Vagina (tissue), 2 donors: ENCODE measurements around the gene TGFBR3L. TPM values are rescaled to one million over a fixed set of nuclear protein-coding genes. Genes with fewer than 3 reads are reported as not detected.

Source experiments
- DNase-seq, 2 donors: peaks; one replicate each; pipeline ENCODE4 v3.0.0-alpha.2; 2017; ENCODE audit errors: extremely low spot score in 2 of 2
- H3K27ac ChIP-seq: fragments of 200-600 bp; sonication (generic); one replicate; pipeline ENCODE4 v1.5.1; 2019
- H3K27me3 ChIP-seq: fragments of 200-600 bp; sonication (generic); one replicate; pipeline ENCODE4 v1.5.1; 2019
- H3K36me3 ChIP-seq, 2 donors: fragments of 200-600 bp; sonication (generic); one replicate each; pipeline ENCODE4 v1.5.1; 2017 to 2019
- H3K4me1 ChIP-seq: fragments of 200-600 bp; sonication (generic); one replicate; pipeline ENCODE4 v1.5.1; 2019
- H3K4me3 ChIP-seq, 2 donors: fragments of 200-600 bp; sonication (generic); 1 replicate in 1 of 2; 2 replicates in 1 of 2; pipeline ENCODE4 v1.5.1; 2016 to 2019
- H3K9me3 ChIP-seq: fragments of 200-600 bp; sonication (generic); one replicate; pipeline ENCODE4 v1.5.1; 2019
- CTCF ChIP-seq, 3 experiments: fragments of 450-650 bp in 2 of 3; fragments of 200-600 bp in 1 of 3; sonication (generic) in 1 of 3; IDR thresholded peaks; one replicate each; pipeline ENCODE4 v1.5.1; 2017 to 2019; ENCODE audit warnings: antibody characterized with exemption in 3 of 3, mild to moderate bottlenecking in 2 of 3, moderate library complexity in 2 of 3
- POLR2A ChIP-seq, 2 donors: fragments of 450-650 bp; IDR thresholded peaks; one replicate each; pipeline ENCODE4 v1.6.1; 2017; ENCODE audit warnings: antibody characterized with exemption in 2 of 2, mild to moderate bottlenecking in 2 of 2, moderate library complexity in 2 of 2
- POLR2AphosphoS5 ChIP-seq, 2 donors: sonication (generic); formaldehyde crosslinking; IDR thresholded peaks; one replicate each; pipeline ENCODE4 v1.9.0; 2017; ENCODE audit warnings: antibody characterized with exemption in 2 of 2, mild to moderate bottlenecking in 2 of 2, low read depth in 1 of 2; ENCODE audit not compliant: insufficient read depth in 1 of 2
- intact Hi-C: fragments of 100-400 bp; cut with DNase I; formaldehyde crosslinking; loops from one replicate; pipeline ENCODE4 v1.15.1; 2023
- total RNA-seq: library from RNA; depleted of rRNA; stranded (reverse); fragments of >200 nt; gene quantifications from one replicate; pipeline ENCODE4 v1.2.3, GENCODE V29; 2016

The TGFBR3L gene
- total RNA-seq, 1 donor from 2014 or later = 1.5 TPM

- Histone ChIP-seq H3K4me1 (peaks cover 51% of the 10 kb centered on the region), H3K27ac (no peak within 1 kb of the TSS), H3K9me3 (no peaks in the 10 kb centered on the region), H3K27me3 (no peaks in the 10 kb centered on the region), H3K4me3 (peak within 1 kb of the TSS in 1 of 2 donors; percentile 33), H3K36me3 (no peaks in the 10 kb centered on the region)
- intact Hi-C loops = no loop called here
- no peak for DNase-seq
- no peak for TF ChIP-seq CTCF (IDR thresholded peaks at IDR 0.05)
- TF ChIP-seq POLR2AphosphoS5 (IDR thresholded peaks at IDR 0.05; ENCODE audit: insufficient read depth in 1 of 2, low read depth in 1 of 2) = no peak
- TF ChIP-seq POLR2A (IDR thresholded peaks at IDR 0.05) = no peak
These were observed 40.3 kb upstream of the TGFBR3L start, which contains the start of gene PRR36 for GRCh38 chr19:7874076-7874896. TSS of gene PRR36 (minus strand) at chr19:7874390. CDS start at chr19:7873689, 701 bp downstream.

- H3K27ac ChIP-seq = no peak overlapping the region
- TF ChIP-seq CTCF (IDR thresholded peaks at IDR 0.05) (no peak), POLR2A (IDR thresholded peaks at IDR 0.05) (no peak), POLR2AphosphoS5 (IDR thresholded peaks at IDR 0.05; ENCODE audit: insufficient read depth in 1 of 2, low read depth in 1 of 2) (no peak)
- intact Hi-C loops = no loop called here
- no peak overlapping the region for H3K4me3 ChIP-seq
- no peaks in the 10 kb centered on the region for H3K27me3 ChIP-seq
- H3K9me3 ChIP-seq = no peaks in the 10 kb centered on the region
- no peaks in the 10 kb centered on the region for H3K36me3 ChIP-seq
- peaks cover 45% of the 10 kb centered on the region for H3K4me1 ChIP-seq
- DNase-seq = no peak
These were observed 39.7 kb upstream of the TGFBR3L start for GRCh38 chr19:7874897-7875273.

GRCh38 chr19:7877249-7877836 is 37.3 kb upstream of the TGFBR3L start:
- Histone ChIP-seq H3K4me3 (no peak overlapping the region), H3K27ac (no peak overlapping the region), H3K36me3 (no peaks in the 10 kb centered on the region), H3K27me3 (no peaks in the 10 kb centered on the region), H3K9me3 (no peaks in the 10 kb centered on the region), H3K4me1 (peaks cover 21% of the 10 kb centered on the region)
- DNase-seq = no peak
- intact Hi-C loops = no loop called here
- TF ChIP-seq POLR2A (IDR thresholded peaks at IDR 0.05) (no peak), CTCF (IDR thresholded peaks at IDR 0.05) (no peak), POLR2AphosphoS5 (IDR thresholded peaks at IDR 0.05; ENCODE audit: insufficient read depth in 1 of 2, low read depth in 1 of 2) (no peak)

DNA sequence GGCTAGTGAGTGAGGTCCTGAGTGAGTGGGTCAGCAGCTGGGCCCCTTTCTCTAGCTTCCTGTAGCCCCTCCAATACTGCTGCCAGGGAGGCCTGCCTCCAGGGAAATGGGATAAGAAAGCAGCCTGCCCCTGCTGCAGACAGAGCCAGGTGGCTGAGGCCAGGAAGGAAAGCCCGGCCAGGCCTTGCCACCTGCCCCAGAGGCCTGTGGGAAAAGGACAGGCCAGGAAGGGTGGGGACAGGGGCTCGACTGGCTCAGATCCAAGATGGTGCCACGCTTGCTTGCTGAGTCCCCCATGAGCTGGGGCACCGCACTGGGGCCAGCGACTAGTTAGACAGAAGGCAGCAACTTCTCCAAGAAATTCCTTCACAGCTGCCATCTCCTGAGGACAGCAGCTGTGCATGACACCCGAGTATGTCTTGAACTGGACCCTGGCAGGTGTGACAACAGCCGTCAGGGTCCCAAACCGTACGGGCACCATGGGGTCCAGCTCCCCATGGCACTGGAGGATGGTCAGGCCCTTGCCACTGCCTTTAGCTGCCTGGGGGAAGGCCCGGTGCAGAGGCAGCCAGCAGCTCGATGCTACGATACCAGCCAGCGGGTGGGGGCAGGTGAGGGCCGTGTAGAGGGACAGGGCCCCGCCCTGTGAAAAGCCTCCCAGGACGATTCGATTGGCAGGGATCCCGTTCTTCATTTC is 35.4 kb upstream of the TGFBR3L start:
- Histone ChIP-seq H3K36me3 (no peaks in the 10 kb centered on the region), H3K9me3 (no peaks in the 10 kb centered on the region), H3K27ac (no peak overlapping the region), H3K4me1 (peaks cover 5% of the 10 kb centered on the region), H3K27me3 (no peaks in the 10 kb centered on the region), H3K4me3 (no peak overlapping the region)
- intact Hi-C loops = no loop called here
- DNase-seq = no peak
- no peak for TF ChIP-seq POLR2A (IDR thresholded peaks at IDR 0.05)
- TF ChIP-seq CTCF (IDR thresholded peaks at IDR 0.05) = no peak
- no peak for TF ChIP-seq POLR2AphosphoS5 (IDR thresholded peaks at IDR 0.05; ENCODE audit: insufficient read depth in 1 of 2, low read depth in 1 of 2)
